ENCODE data around the gene DGKI. TPM values are rescaled to one million over a fixed set of nuclear protein-coding genes. Genes with fewer than 3 reads are reported as not detected.

DGKI gene
- total and polyA plus RNA-seq, 9 of the 15 experiments (the other 6 are each of a cell fraction or from before 2014, with no cell fraction given), result 0.11 to 0.54 (median 0.15) TPM; not detected in 5

GRCh38 chr7:137813541-137813940 is 33.2 kb downstream of the DGKI start (continued):
- TF ChIP-seq, protein P1, sequence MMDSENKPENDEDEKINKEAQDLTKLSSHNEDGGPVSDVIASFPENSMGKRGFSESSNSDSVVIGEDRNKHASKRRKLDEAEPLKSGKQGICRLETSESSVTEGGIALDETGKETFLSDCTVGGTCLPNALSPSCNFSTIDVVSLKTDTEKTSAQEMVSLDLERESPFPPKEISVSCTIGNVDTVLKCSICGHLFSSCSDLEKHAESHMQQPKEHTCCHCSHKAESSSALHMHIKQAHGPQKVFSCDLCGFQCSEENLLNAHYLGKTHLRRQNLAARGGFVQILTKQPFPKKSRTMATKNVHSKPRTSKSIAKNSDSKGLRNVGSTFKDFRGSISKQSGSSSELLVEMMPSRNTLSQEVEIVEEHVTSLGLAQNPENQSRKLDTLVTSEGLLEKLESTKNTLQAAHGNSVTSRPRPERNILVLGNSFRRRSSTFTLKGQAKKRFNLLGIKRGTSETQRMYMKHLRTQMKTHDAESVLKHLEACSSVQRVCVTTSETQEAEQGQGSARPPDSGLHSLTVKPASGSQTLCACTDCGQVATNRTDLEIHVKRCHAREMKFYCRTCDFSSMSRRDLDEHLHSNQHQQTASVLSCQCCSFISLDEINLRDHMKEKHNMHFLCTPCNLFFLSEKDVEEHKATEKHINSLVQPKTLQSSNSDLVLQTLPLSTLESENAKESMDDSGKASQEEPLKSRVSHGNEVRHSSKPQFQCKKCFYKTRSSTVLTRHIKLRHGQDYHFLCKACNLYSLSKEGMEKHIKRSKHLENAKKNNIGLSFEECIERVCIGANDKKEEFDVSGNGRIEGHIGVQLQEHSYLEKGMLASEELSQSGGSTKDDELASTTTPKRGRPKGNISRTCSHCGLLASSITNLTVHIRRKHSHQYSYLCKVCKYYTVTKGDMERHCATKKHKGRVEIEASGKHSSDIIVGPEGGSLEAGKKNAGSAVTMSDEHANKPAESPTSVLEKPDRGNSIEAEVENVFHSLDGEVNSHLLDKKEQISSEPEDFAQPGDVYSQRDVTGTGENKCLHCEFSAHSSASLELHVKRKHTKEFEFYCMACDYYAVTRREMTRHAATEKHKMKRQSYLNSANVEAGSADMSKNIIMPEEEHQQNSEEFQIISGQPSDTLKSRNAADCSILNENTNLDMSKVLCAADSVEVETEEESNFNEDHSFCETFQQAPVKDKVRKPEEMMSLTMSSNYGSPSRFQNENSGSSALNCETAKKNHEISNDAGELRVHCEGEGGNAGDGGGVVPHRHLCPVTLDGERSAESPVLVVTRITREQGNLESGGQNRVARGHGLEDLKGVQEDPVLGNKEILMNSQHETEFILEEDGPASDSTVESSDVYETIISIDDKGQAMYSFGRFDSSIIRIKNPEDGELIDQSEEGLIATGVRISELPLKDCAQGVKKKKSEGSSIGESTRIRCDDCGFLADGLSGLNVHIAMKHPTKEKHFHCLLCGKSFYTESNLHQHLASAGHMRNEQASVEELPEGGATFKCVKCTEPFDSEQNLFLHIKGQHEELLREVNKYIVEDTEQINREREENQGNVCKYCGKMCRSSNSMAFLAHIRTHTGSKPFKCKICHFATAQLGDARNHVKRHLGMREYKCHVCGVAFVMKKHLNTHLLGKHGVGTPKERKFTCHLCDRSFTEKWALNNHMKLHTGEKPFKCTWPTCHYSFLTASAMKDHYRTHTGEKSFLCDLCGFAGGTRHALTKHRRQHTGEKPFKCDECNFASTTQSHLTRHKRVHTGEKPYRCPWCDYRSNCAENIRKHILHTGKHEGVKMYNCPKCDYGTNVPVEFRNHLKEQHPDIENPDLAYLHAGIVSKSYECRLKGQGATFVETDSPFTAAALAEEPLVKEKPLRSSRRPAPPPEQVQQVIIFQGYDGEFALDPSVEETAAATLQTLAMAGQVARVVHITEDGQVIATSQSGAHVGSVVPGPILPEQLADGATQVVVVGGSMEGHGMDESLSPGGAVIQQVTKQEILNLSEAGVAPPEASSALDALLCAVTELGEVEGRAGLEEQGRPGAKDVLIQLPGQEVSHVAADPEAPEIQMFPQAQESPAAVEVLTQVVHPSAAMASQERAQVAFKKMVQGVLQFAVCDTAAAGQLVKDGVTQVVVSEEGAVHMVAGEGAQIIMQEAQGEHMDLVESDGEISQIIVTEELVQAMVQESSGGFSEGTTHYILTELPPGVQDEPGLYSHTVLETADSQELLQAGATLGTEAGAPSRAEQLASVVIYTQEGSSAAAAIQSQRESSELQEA (IDR thresholded peaks at IDR 0.05; ENCODE audit: low read depth), result no peak
- no peak for TF ChIP-seq ZNF707 (CRISPR knock-in tag; conservative IDR thresholded peaks at IDR 0.05)
- TF ChIP-seq TAL1 (IDR thresholded peaks at IDR 0.05), result no peak
- TF ChIP-seq RBM15 (IDR thresholded peaks at IDR 0.05; ENCODE audit: insufficient read depth, low read length), result no peak
- TF ChIP-seq KDM2B (CRISPR knock-in tag; IDR thresholded peaks at IDR 0.05), result no peak
- no peak for TF ChIP-seq POLR3A (IDR thresholded peaks at IDR 0.05; ENCODE audit: borderline replicate concordance, extremely low read depth, insufficient read depth, insufficient read length)
- no peak for TF ChIP-seq ZBTB34 (CRISPR knock-in tag; IDR thresholded peaks at IDR 0.05)
- no peak for TF ChIP-seq RERE (CRISPR knock-in tag; IDR thresholded peaks at IDR 0.05; ENCODE audit: borderline replicate concordance)
- TF ChIP-seq KHSRP (IDR thresholded peaks at IDR 0.05), result no peak
- TF ChIP-seq CBFA2T2 (conservative IDR thresholded peaks at IDR 0.05), result no peak
- no peak for TF ChIP-seq MTA2 (IDR thresholded peaks at IDR 0.05; ENCODE audit: low read depth)
